Mucosa of gallbladder (tissue), 1 donor: ENCODE measurements around the gene ABCA8. TPM values are rescaled to one million over a fixed set of nuclear protein-coding genes. Genes with fewer than 3 reads are reported as not detected.
A peak's percentile ranks its signal among the peaks of the same experiment; 100 is the strongest.
"Not testable (repeated sequence)": the region's sequence is repeated elsewhere in the genome, so short reads cannot be mapped to it uniquely, and the experiment has no call there.

Source experiments
- DNase-seq: peaks from one replicate; pipeline ENCODE4 v3.0.0-alpha.2; 2020; ENCODE audit warnings: low spot score
- total RNA-seq: library from RNA; stranded (reverse); gene quantifications from one replicate; pipeline ENCODE4 v1.2.1, GENCODE V29; 2021
- donor health status: DM: no; HTN: no; CAD: no.

Gene ABCA8
- total RNA-seq, 1 donor from 2014 or later, result 19.2 TPM

DNA sequence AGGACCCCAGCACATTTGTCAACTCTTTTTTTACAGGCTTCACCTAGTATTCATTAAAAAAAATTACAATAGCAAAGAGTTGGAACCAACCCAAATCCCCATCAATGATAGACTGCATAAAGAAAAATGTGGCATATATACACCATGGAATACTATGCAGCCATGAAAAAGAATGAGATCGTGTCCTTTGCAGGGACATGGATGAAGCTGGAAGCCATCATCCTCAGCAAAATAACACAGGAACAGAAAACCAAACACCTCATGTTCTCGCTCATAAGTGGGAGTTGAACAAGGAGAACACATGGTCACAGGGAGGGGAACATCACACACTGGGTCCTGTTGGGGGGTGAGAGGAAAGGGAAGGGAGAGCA, 11.4 kb downstream of the ABCA8 start:
- not testable (repeated sequence) for DNase-seq

DNA sequence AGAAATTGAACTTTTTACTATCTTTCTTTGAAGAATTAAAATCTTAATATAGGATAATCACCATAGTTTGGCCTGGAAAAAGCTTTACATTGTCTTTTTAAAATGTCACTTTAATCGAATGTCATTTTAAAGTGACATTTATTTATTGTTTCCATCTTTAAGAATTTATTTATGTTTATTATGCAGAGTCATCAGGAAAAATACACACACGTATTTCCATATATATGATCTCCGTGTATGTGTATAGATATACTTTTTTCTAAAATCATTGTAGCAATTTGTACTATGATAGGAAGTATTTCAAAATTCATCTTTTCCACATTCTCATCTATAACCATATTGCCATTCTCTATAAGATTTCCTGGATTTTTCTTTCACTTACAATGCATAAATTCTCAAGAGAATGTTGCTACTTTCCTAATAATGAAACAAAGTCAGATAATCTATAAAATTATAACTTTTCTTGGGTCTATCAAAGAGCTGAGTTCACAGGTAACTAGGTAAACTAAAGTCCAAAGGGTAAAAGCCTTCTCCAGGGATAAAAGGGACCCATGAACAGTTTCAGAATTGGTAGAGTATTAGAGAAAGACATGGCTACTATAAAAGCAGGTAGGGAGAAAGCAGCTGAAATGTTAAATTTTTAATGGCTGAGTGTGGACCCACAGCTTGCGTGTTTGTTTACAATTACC, 11.9 kb downstream of the ABCA8 start:
- DNase-seq, result no peak

DNA sequence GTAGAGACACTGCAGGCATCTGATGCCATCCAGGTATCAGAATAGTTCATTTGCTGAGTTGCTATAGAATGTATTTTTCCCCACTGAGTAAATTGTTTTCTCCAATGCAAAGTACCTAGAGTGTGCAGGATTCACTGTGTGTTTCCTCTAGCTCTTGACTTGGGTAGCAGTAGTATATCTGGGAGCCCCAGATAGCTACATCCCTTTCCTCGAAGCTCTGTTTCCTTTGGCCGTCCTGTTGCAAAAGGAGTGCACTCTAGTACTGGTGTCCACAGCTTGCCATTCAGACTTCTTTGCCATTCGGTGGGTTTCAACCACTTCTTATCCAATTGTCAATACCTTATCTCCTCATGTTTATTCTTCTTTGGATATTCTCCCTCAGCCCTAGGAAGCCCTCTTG, 12.8 kb downstream of the ABCA8 start:
- no peak for DNase-seq

DNA sequence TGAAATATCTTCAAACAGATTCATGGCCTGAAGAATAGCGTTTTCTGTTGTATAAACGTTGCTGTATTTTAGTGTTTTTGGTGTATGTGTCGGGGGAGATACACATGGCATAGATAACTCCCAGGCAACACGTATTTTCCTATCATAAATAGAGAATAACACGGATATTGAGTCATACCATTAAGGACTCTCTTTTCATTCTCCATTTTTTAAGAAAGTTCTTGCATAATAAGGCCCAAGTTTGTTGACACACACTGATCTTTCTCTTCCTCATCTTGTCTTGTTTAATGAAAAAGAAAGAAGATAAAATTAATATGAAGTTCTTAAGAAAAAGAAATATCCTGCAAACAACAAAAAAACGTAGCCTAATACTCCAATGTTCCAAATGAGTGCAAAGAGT, 13.4 kb downstream of the ABCA8 start:
- DNase-seq, result no peak

DNA sequence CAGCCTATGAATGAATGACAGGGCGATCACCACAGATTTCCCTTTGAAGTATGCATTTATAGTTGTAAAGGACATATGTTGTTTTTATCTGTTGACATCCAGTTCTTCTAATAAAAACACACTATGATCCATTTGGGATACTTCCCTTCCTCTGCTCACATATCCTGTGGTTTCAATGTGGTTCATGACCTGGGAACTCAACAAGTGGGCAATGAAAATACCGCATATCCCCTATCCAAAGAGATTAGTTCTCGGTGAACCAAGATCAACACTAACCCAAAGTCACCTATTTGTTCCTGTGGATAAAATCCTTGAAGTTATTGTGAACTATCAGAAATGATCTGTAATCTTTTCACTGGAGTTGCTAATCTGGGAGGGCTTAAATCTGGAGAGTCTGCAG, 16.0 kb downstream of the ABCA8 start:
- no peak for DNase-seq

DNA sequence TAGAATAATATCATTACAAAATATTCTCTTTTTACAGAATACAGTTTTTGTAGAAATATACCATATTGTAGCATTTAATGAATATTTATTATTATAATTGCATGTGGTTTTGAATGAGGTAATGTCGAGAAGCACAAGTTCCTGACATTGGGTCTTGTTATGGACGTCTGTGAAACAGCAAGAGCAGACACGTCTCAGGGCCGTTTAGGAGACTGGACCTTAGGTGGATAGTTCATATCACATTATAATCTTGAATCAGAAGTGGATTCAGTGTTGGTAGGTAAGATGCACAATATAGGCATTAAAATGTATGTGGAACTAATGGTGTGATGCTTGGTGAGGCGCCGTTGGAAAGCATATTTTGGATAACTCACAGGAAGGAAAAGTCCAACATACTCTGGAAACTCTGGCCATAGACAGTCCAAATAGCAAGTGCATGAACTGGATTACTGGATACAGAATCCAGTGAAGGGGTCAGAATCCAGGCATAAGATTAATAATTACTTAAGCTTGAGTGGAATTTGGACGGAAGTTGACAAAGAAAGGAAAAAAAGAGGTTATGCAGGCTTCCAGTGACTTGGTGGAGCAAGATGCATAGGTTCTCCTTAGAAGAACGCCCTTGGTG, 17.2 kb downstream of the ABCA8 start:
- no peak for DNase-seq

DNA sequence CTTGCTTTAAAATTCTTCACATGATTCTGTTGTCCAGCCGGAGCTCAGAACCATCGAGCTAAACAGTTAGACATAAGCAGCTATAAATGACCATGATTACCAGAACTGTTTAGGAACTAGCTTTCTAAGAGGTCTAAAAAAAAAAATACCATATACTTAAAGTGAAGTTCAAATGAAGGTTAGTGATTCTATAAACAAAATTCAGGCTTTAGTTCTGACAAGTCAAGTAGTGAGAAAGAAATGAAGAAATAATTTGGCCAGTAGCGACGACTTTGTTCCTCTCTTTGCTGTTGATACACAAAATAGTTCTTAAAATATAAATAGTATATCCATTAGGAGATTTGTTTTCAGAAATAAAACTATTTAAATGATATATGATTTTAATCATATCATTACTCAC, 27.7 kb downstream of the ABCA8 start:
- DNase-seq, result no peak

DNA sequence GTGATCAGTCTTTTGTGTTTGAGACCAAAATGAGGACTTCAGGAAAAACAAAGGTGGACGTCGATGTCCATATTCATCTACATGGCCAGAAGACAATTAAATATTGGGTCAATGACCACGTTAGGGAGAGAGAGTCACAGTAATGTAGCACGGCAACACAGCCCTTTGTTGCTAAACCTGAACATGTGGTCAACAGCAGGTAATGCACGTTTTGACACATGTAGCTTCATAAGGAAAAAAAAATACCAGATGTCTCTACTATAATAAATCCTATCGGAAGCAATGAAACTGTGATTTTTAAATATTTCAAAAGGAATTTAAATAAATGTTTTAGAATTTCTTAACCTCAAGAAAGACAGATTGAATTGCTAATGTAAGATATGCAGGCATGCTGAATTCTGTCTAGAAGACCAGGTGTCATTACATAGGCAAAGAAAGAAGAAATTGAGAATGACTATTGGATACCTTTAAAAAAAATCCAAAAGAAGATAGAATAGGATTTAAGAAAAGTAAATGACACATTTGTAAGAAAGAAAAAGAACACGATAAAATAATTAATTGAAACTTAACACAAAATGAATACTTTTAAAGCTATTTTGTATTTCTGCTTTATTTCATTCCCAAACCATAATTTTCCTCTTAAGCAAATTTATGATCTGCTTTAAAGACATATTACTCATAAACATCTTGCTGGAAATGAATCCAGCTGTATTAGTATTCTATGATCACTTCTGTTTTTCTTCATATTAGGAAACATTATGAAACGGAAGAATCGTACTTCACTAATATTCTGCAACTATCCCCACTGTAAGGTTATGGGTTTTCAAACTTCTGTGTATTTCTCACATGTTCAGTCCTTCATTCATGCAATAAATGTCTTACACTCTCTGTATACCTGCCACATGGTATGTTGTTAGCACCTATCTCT, 30.1 kb downstream of the ABCA8 start:
- no peak for DNase-seq

DNA sequence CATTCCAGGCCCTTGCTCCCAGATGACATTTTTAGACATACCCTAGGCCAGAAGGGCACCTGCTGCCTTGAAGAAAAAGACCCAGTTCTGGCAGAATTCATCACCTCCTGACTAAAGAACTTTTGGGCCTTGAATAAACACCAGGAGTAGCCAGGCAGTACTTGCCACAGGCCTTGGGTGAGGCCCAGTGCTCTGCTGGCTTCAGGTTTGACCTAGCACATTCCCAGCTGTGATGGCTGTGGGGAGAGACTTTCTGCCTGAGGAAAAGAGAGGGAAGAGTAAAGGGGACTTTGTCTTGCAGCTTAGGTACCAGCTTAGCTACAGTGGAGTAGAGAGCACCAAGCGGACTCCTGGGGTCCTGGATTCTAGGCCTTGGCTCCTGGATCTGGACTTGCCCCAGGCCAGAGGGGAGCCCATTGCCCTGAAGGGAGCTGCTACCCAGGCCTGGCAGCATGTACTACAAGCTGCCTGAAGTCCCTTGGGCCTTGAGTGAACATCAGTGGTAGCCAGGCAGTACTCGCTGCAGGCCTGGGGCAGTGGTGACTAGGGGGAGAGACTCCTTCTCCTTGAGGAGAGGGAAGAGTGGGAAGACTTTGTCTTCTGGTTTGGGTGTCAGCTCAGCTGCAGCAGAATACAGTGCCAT, 44.3 kb downstream of the ABCA8 start:
- no peak for DNase-seq

DNA sequence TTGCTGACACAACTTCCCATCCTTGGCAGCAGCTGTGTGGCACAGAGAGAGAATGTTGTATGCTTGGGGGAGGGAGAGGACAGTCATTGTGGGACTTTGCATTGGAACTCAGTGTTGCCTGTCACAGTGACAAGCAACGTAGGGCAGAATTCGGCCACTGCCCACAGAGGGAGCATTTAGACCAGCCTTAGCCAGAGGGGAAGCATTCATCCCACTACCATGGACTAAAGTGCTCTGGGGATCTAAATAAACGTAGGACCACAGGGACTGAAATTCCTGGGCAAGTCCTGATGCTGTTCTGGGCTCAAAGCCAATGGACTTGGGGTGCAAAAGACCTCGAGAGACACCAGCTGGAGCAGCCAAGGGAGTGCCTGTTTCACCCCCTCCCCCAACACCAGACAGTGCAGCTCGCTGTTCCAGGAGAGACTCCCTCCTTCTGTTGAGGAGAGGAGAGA, 44.9 kb downstream of the ABCA8 start:
- no peak for DNase-seq

DNA sequence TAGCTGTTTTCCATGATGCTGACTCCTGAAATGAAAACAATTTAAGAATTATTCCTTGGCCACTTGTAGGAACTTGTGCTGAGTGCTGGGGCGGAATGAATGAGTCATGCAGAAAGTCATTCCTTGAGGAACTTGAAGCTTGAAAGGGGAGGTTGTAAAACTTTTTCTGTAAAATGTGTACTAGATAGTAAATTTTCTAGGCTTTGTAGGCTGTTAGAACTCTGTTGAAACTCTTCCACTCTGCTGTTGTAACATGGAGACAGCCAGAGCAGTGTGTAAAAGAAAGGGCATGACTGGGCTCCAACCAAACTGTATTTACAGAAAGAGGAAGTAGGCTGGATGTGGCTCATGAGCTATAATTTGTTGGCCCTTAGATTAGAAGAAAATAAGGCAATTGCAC, 46.1 kb downstream of the ABCA8 start:
- DNase-seq, result peak; percentile 46

DNA sequence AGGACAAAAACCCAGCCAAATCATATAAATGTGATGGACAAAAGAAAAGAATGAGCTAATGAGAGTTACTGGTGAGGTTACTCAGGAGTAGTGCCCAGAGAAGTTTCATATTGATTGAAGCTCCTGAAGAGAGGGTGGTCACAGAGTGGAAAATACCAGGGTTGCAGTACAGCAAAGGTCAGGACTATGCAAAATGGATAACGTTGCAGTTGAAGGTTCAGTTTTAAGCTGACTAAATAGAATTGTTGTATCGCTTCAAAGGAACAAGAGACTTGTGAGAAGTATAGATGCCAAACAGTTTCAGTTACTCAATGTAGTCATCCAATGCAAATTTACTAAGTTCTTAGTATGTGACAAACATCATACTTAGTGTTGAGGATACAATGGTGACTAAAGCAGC, 47.1 kb downstream of the ABCA8 start:
- no peak for DNase-seq

DNA sequence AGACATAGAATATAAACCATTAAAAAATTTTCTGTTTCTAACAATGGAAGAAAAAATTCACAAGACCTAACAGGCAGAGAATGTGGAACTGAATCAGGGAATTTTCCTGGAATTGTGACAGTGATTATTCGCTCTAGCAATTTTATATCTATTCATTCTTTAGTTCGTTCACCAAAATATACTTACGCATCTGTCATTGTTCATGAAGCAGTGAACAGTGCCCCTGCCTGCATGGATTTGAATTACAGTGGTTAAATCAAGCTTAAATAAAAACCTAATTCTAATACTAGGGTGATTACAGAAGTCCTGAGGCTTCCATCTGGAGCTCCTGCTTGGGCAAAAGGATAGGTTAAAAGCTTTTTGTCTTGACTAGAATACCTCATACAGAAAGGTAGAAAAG, 48.6 kb downstream of the ABCA8 start:
- no peak for DNase-seq

DNA sequence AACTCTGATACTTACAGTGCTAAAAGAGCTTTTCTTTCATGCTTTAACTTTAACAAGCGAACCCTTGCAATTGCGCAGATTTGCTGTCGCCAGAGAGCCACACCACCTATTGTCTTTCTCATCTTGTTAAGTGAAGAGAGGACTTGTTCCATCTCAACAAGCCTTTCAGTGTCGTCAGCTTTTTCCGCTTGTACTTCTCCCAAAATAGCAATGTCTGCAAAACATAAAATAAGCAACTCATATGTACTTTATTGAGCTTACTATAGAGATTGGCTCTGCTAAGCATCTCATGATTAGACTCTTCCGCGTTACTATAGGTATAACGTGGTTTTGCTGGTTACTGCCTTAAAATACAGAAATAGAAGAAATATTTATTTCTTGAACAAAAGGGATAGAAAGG, 51.9 kb downstream of the ABCA8 start:
- no peak for DNase-seq

DNA sequence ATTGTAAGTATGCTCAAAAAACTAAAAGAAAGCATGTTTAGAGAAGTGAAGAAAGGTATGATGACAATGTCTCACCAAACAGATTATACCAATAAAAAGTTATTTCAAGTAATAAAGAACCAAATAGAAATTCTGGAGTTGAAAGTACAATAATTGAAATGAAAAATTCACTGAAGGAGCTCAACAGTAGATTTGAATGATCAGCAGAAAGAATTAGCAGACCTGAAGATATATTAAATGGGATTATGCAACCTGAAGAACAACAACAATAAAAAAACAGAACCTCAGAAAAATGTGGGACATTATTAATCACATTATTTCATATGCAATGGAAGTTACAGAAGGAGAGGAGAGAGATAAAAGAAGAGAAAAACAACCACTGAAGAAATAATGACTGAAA, 57.6 kb downstream of the ABCA8 start:
- DNase-seq, result no peak

DNA sequence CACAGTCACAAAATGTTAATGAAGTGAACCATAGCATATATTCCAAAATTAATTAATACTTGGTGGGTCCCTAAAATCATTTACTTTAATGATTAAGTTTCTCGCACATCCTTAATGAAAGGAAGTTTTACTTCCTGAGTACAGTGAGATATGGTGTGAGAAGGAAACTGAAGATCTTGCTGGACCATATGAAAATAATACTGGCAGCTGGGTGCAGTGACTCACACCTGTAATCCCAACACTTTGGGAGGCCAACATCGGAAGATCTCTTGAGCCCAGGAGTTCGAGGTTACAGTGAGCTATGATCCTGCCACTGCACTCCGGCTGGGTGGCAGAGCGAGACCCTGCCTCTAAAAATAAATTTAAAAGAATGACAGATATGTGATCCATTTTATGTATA, 62.5 kb downstream of the ABCA8 start:
- no peak for DNase-seq

DNA sequence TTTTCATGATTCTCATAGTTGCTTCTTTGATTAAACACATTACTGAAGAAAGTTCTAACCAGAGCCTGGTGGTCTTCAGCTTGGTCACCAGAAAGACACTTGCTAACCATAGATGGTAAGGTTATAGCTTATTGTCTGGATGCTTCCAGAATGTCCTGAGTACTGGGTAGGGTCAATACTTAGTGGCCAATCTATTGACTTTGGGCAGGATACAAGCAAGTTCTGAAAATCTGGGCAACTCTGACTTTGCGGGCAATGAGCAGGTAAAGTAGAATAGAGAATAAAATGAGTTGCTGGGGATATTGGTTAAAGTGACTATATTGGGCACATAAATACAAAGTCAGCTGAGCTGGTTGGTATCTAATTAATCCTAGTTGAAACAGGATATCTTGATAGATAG, 63.0 kb downstream of the ABCA8 start:
- no peak for DNase-seq

DNA sequence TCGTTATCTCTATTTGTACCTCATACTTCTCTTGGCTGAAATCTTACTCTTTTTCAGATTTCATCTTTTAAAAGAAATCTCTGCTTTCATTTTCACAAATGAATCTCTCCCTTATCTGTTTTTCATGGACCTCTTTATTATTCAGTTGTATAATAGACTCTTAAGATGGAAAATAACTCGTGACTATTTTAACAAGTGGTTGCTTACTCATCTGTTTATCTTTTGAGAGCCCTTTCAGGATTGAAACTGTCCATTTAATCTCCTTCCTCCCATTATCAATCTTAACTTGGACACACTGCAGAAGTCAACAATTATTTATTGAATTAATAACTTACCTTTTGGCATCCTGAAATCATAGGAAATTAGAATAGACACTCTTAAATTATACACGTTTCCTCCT, 68.8 kb downstream of the ABCA8 start:
- DNase-seq, result no peak

DNA sequence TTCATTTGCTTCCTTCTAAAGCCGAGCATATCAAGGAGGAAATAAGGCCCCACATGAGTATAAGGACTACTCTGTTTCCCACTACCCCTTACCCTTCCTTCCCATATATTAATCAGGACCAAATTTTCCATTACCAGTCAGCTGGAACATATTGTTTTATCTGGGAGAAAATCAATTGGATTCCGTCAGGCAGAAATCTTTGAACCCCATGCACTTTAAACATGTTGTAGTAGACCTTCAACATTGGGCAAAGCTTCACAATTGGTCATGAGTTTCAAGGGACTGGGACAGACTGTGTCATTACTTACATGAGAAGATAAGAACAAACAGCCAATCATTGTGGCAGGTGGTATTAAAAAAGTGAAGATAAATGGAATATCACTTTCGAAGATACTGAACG, 70.3 kb downstream of the ABCA8 start:
- DNase-seq, result no peak

DNA sequence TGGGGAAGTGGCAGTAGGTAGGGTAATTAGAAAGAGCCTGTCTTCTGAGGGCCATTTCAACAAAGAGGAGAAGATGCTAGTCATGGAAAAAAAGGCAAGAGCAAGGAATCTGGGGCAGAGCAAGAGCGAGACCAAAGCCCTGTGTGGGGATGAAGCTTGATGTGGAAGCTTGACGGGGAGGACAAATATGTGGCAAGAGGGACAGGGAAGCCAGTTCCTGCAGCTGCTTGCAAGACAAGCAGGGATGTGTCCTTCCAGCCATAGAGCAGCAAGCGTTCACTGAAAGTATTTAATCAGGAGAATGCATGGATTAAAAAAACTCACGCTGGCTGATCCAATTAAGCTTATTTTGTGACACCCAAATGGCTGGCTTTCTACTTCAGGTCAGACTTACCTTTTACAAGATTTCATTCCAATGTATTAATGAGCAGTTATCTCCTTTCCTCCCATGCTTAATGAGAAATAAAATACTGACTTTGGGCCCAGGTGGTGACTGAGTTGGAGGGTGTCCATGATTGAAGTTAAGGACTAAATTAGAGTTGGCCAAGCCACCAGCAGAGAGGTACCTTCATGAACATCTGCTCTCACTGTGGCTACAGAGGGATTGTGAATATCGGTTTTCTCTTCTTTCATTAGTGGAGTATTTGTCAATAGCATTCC, 76.8 kb downstream of the ABCA8 start:
- DNase-seq, result no peak

DNA sequence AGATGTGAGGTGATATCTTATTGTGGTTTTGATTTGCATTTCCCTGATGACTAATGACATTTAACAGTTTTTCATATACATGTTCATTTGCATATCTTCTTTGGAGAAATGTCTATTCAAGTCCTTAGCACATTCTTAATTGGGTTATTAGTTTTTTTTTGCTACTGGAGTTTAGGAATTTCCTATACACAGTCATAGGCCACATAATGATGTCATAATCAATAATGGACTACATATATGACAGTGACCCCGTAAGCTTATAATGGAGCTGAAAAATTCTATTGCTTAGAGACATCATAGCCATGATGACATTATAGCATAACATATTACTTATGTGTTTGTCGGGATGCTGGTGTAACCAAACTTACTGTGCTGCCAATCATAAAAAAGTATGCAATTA, 83.7 kb downstream of the ABCA8 start:
- no peak for DNase-seq

DNA sequence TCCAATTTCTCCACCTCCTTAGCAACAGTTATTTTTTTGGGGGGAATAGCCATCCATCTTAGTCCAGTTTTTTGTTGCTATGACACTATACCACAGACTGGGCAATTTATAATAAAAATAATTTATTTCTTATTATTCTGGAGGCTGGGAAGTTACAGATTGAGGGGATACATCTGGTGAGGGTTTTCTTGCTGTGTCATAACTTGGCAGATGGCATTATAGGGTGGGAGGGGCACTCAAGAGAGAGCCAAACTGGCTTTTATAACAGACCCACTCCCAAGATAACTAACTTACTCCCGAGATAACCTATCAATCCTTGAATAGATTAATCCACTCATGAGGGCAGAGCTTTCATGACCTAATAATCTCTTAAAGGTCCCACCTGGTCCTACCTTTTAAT, 84.2 kb downstream of the ABCA8 start:
- DNase-seq, result no peak
